NCI-H2107 treated with DMSO at 0.1 percent for 48 hours (cell line): ENCODE data around the gene LIPA.
"Not testable (repeated sequence)": the region's sequence is repeated elsewhere in the genome, so short reads cannot be mapped to it uniquely, and the experiment has no call there.

Source experiments
- DNase-seq: peaks from one replicate; lab custom pipeline; 2025; ENCODE audit not compliant: unreplicated experiment; lab: John Stamatoyannopoulos, UW

LIPA gene

DNA sequence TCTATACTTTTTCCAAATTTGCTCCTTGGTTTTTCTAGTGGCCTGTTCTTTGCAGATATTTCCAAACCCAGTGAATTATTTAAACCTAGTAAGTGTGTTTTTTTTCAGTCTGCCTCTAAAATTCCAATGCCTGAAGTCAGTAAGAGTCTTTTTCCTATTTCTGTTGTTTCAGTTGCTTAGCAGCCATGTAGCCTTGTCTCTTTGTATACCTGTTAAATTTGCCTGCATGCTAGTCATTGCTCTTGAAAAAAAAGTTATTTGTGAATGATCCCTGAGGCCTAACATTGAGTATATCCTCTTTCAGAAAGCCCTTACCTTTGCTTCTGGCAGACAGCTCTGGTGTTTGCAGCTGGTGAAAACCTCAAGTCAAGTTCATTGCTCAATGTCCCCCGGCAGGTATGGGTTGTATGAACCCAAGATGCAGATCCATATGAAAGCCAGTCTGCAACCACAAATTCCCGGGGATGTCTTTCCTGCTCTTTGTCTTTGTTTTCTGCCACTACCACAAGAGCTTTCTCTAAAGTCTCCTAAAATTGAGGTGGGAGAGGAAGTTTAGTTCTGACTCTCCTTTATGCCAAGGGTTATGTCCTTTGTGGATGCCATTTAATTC is 80.2 kb downstream of the LIPA start:
- no peak for DNase-seq

DNA sequence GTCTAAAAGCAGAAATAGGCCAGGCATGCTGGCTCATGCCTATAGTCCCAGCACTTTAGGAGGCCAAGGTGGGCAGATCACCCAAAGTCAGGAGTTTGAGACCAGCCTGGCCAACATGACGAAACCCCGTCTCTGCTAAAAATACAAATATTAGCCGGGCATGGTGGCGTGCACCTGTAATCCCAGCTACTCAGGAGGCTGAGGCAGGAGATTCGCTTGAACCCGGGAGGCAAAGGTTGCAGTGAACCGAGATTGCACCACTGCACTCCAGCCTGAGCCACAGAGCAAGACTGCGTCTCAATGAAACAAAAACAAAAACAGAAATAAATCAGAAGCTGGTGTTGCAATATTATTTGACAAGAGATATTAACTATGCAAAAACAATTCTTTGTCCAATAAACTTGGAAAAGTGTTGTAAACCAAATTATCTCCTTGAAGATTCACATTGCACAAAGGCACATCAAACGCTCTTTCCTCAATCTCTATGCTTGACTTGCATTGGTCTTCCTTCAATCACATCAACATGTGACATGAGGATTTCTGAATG is 83.1 kb downstream of the LIPA start:
- DNase-seq, result not testable (repeated sequence)

DNA sequence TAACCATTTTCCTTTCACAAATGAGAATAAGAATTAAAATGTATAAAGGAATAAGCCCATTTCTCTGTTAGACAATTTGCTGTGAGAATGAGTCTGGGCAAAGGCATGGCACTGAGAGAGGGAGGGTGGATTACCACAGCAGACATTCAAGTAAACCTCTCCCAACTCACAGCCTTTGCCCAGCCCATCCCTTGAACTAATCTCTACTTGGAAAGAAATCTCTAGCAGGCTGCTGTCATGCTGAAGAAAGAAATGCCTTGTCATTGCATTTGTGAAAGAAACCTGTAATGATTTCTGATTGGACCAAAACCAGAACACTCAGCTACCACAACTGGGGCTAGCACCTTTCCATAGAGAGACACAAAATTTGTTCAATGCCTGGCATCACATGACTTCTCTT is 83.7 kb downstream of the LIPA start:
- DNase-seq, result no peak

DNA sequence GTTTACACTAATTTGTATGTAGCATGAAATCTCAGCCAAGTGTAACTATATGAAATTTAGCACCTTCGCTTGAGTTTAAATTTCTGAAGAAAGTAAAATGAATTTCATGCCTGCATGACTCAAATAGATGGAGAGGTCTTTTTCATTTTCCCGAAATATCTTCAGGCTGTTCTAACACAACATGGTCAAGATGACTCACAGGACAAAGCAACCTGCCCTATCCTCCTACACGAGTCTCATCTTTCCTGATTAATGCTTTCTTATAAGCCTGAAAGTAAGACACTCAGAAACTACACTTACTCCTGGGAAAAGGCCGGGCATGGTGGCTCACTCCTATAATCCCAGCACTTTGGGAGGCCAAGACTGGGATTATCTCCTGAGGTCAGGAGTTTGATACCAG is 85.7 kb downstream of the LIPA start:
- no peak for DNase-seq

DNA sequence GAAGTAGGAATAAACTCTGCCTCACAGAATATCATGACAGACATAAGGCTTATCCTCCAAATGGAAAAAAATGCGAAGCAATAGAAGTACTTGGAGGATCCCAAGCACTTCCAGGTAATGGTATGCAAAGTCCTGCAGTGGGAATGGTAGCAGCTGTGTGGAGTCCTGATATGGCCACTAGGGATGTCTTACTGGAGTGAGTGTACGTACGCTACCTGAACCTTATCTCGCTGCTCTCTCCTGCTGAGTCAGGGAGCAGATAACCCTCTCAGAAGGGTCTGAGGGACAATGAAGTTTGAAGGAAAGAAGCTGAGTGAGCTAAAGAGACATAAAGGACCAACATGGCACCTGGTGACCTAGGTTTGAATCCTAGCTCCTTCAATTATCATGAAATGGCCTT is 86.7 kb downstream of the LIPA start:
- DNase-seq, result no peak

DNA sequence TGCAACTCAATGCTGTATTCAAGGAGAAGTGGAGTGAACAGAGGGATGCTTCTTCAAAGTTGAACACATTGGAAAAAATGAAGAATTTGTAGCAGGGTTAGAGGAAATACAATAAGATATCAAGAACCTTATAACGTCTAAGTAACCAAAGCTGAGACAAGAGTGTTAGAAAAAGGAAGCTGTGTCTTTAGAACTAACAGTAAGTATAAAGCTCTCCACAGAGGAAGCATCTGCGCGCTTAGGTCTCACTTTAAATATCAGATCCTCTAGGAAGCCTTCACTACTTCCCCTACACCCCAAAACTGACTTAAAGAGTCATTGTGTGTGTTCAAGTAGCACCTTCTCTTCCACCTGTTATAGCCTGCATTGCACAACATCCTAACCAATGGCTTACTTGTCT is 87.5 kb downstream of the LIPA start:
- no peak for DNase-seq
